H1 (cell line): ENCODE results near the gene ABHD12. TPM values are rescaled to one million over a fixed set of nuclear protein-coding genes. Genes with fewer than 3 reads are reported as not detected.

Experiments used
- CEBPB ChIP-seq: IDR thresholded peaks from 2 replicates; pipeline ENCODE4 v1.6.1; 2012; ENCODE audit warnings: low read depth, low read length
- CREB1 ChIP-seq: IDR thresholded peaks from 2 replicates; pipeline ENCODE4 v1.6.1; 2012; ENCODE audit warnings: inconsistent platforms
- CTCF ChIP-seq, 3 experiments: IDR thresholded peaks; 1 replicate in 2 of 3; 2 replicates in 1 of 3; pipeline versions ENCODE4 v1.5.1 to v1.6.1; 2011; ENCODE audit warnings: low read length in 3 of 3, mild to moderate bottlenecking in 3 of 3, inconsistent platforms in 2 of 3, low read depth in 1 of 3, moderate library complexity in 1 of 3; ENCODE audit not compliant: insufficient read depth in 1 of 3; ENCODE audit errors: control extremely low read depth in 1 of 3
- EZH2 ChIP-seq: fragments of 200-600 bp; sonication (generic); IDR thresholded peaks from 2 replicates; pipeline ENCODE4 v1.7.1; 2012; ENCODE audit warnings: low read depth, mild to moderate bottlenecking, moderate library complexity, low read length, inconsistent platforms; ENCODE audit not compliant: severe bottlenecking
- PHF8 ChIP-seq: fragments of 200-600 bp; sonication (generic); conservative IDR thresholded peaks from 2 replicates; pipeline ENCODE4 v1.7.1; 2012; ENCODE audit warnings: low read depth, mild to moderate bottlenecking, inconsistent platforms, low read length, moderate library complexity
- USF2 ChIP-seq: IDR thresholded peaks from 2 replicates; pipeline ENCODE4 v1.6.1; 2011; ENCODE audit warnings: low read length, improper control_type of control experiment
- polyA plus RNA-seq, 7 experiments: library from polyadenylated mRNA; depleted of rRNA in 3 of 7; stranded (reverse) in 5 of 7; unstranded in 2 of 7; fragments of >200 nt in 5 of 7; fragments of 200-250 nt in 2 of 7; gene quantifications; 1 replicate in 5 of 7; 2 replicates in 1 of 7; 4 replicates in 1 of 7; pipeline versions ENCODE4 v1.2.1 to v1.2.3, GENCODE V29; 2011 to 2013; ENCODE audit warnings: missing spikeins in 2 of 7, mixed read lengths in 2 of 7
- total RNA-seq: library from RNA; stranded (reverse); fragmentation: NEBNext Ultra II Directional; extraction: Animal tissue kit (Norgen Biotek cat#: 25700); gene quantifications from 2 replicates; pipeline ENCODE4 v1.2.1, GENCODE V29; 2021

Gene ABHD12
- total and polyA plus RNA-seq, 2 of the 8 experiments (the other 6 are each of a cell fraction or from before 2014, with no cell fraction given) = 31.3 to 59.5 TPM

- TF ChIP-seq PHF8 = no peak
- TF ChIP-seq CEBPB = no peak
- TF ChIP-seq CREB1 = no peak
- no peak for TF ChIP-seq EZH2
- TF ChIP-seq USF2 = no peak
- TF ChIP-seq CTCF (IDR thresholded peaks at IDR 0.05; ENCODE audit: control extremely low read depth in 1 of 3, insufficient read depth in 1 of 3, low read depth in 1 of 3, low read length in 3 of 3) = no peak
Measured at GRCh38 chr20:25303292-25304024, 87.2 kb downstream of the ABHD12 start (continued).
